ENCODE data around the gene RAB11FIP3.

The RAB11FIP3 gene

GRCh38 chr16:525520-526180, 100.2 kb downstream of the RAB11FIP3 start:
- TF ChIP-seq FOXM1 (IDR thresholded peaks at IDR 0.05; ENCODE audit: borderline replicate concordance, low read depth) (no peak), MAX (IDR thresholded peaks at IDR 0.05) (peak; percentile 58; the same call in 1 of the 2 replicates), EP300 (IDR thresholded peaks at IDR 0.05; ENCODE audit: borderline replicate concordance) (no peak), CEBPB (IDR thresholded peaks at IDR 0.05) (no peak), TCF12 (IDR thresholded peaks at IDR 0.05; ENCODE audit: low read depth) (no peak), ZBTB7A (IDR thresholded peaks at IDR 0.05; ENCODE audit: low read depth) (no peak), RAD21 (IDR thresholded peaks at IDR 0.05; ENCODE audit: low read depth) (peak; percentile 27; the same call in 1 of the 2 replicates), EGR1 (IDR thresholded peaks at IDR 0.05) (no peak), TAF1 (IDR thresholded peaks at IDR 0.05; ENCODE audit: low read depth) (no peak), NFIC (IDR thresholded peaks at IDR 0.05) (0 out of 2 replicates have a peak, but pooled peaks have one; percentile 6), TEAD4 (IDR thresholded peaks at IDR 0.05) (peak; percentile 36; the same call in 1 of the 2 replicates)

- TF ChIP-seq EP300 (IDR thresholded peaks at IDR 0.05; ENCODE audit: borderline replicate concordance), result no peak
- TF ChIP-seq NFIC (IDR thresholded peaks at IDR 0.05), result no peak
- peak; percentile 34 for TF ChIP-seq MAX (IDR thresholded peaks at IDR 0.05)
These were observed 100.9 kb downstream of the RAB11FIP3 start for GRCh38 chr16:526181-527014.

GRCh38 chr16:527015-527903, 101.8 kb downstream of the RAB11FIP3 start, which contains the start of gene CAPN15:
Gene CAPN15 (plus strand): TSS chr16:527712. CDS start chr16:546839, 19,127 bp downstream.
- TF ChIP-seq CREB1 (IDR thresholded peaks at IDR 0.05; ENCODE audit: low read depth) (peak; percentile 66; the same call in 1 of the 2 replicates), TAF1 (IDR thresholded peaks at IDR 0.05; ENCODE audit: low read depth) (peak; percentile 60; the same call in 1 of the 2 replicates), RAD21 (IDR thresholded peaks at IDR 0.05; ENCODE audit: low read depth) (no peak), MAX (IDR thresholded peaks at IDR 0.05) (no peak; the same call in none of the 2 replicates), TCF12 (IDR thresholded peaks at IDR 0.05; ENCODE audit: low read depth) (peak; percentile 61; the same call in 1 of the 2 replicates), CEBPB (IDR thresholded peaks at IDR 0.05) (no peak), EP300 (IDR thresholded peaks at IDR 0.05; ENCODE audit: borderline replicate concordance) (no peak; the same call in 1 of the 2 replicates), ZBTB7A (IDR thresholded peaks at IDR 0.05; ENCODE audit: low read depth) (0 out of 2 replicates have a peak, but pooled peaks have one; percentile 31), REST (IDR thresholded peaks at IDR 0.05; ENCODE audit: low read depth) (no peak), EGR1 (IDR thresholded peaks at IDR 0.05) (no peak), YY1 (IDR thresholded peaks at IDR 0.05; ENCODE audit: low read depth) (peak; percentile 69), TEAD4 (IDR thresholded peaks at IDR 0.05) (no peak), NFIC (IDR thresholded peaks at IDR 0.05) (no peak), USF1 (IDR thresholded peaks at IDR 0.05) (no peak)

GRCh38 chr16:528111-529011, 102.9 kb downstream of the RAB11FIP3 start:
- TF ChIP-seq TEAD4 (IDR thresholded peaks at IDR 0.05) (no peak), TCF12 (IDR thresholded peaks at IDR 0.05; ENCODE audit: low read depth) (no peak), MAX (IDR thresholded peaks at IDR 0.05) (peak; percentile 82), YY1 (IDR thresholded peaks at IDR 0.05; ENCODE audit: low read depth) (0 out of 2 replicates have a peak, but pooled peaks have one; percentile 11), EGR1 (IDR thresholded peaks at IDR 0.05) (no peak), CEBPB (IDR thresholded peaks at IDR 0.05) (no peak), RAD21 (IDR thresholded peaks at IDR 0.05; ENCODE audit: low read depth) (no peak), CREB1 (IDR thresholded peaks at IDR 0.05; ENCODE audit: low read depth) (no peak), USF1 (IDR thresholded peaks at IDR 0.05) (no peak; the same call in 1 of the 2 replicates), ZBTB7A (IDR thresholded peaks at IDR 0.05; ENCODE audit: low read depth) (no peak), TAF1 (IDR thresholded peaks at IDR 0.05; ENCODE audit: low read depth) (no peak), EP300 (IDR thresholded peaks at IDR 0.05; ENCODE audit: borderline replicate concordance) (no peak), REST (IDR thresholded peaks at IDR 0.05; ENCODE audit: low read depth) (no peak)
